ENCODE data around the gene GATA5. TPM values are rescaled to one million over a fixed set of nuclear protein-coding genes. Genes with fewer than 3 reads are reported as not detected.

GATA5 gene
- total and polyA plus RNA-seq, 8 donors = 3.1 to 16.4 (median 9.3) TPM; not detected in 1

- intact Hi-C loops (cut with DNase I; ENCODE audit: low total_unique reads) = no loop called here
- no peak overlapping the region for H3K27ac ChIP-seq
- H3K36me3 ChIP-seq = no peaks in the 10 kb centered on the region
- H3K4me3 ChIP-seq = no peak overlapping the region
- H3K9me3 ChIP-seq = no peaks in the 10 kb centered on the region
- DNase-seq = no peak
- H3K27me3 ChIP-seq = peaks cover 0 to 38% (median 0%) of the 10 kb centered on the region in 3 donors
- 79 to 89% (median 86%) methylated on average over 3 to 21 of the region's 21 CpGs for WGBS, 5 donors
- H3K4me1 ChIP-seq = peaks cover 29 to 62% (median 49%) of the 10 kb centered on the region in 4 donors
- no peak for TF ChIP-seq POLR2AphosphoS5 (IDR thresholded peaks at IDR 0.05)
- TF ChIP-seq POLR2A (IDR thresholded peaks at IDR 0.05) = no peak
- TF ChIP-seq EP300 (IDR thresholded peaks at IDR 0.05) = no peak
- TF ChIP-seq CTCF (IDR thresholded peaks at IDR 0.05) = no peak
Measured at GRCh38 chr20:62425281-62426058, 50.3 kb downstream of the GATA5 start.

- no peak overlapping the region for H3K4me3 ChIP-seq
- no peaks in the 10 kb centered on the region for H3K9me3 ChIP-seq
- H3K27me3 ChIP-seq = peaks cover 0 to 38% (median 0%) of the 10 kb centered on the region in 3 donors
- no peaks in the 10 kb centered on the region for H3K36me3 ChIP-seq
- no peak overlapping the region for H3K27ac ChIP-seq
- peak; percentile 52 to 62 for DNase-seq
- H3K4me1 ChIP-seq = peaks cover 19 to 52% (median 39%) of the 10 kb centered on the region in 4 donors
- intact Hi-C loops (cut with DNase I; ENCODE audit: low total_unique reads) = no loop called here
- TF ChIP-seq EP300 (IDR thresholded peaks at IDR 0.05) (no peak), POLR2A (IDR thresholded peaks at IDR 0.05) (no peak), POLR2AphosphoS5 (IDR thresholded peaks at IDR 0.05) (no peak), CTCF (IDR thresholded peaks at IDR 0.05) (no peak)
- 37 to 57% (median 46%) methylated on average over 20 to 23 of the region's 23 CpGs for WGBS, 5 donors
Measured at GRCh38 chr20:62424249-62425107, 51.3 kb downstream of the GATA5 start.

- no peak for TF ChIP-seq POLR2AphosphoS5 (IDR thresholded peaks at IDR 0.05)
- no peak for TF ChIP-seq EP300 (IDR thresholded peaks at IDR 0.05)
- TF ChIP-seq CTCF (IDR thresholded peaks at IDR 0.05) = no peak
- no peak for TF ChIP-seq POLR2A (IDR thresholded peaks at IDR 0.05)
- WGBS, 5 donors = 40 to 59% (median 57%) methylated on average over 1 to 10 of the region's 10 CpGs
Measured at GRCh38 chr20:62423326-62423706, 52.5 kb downstream of the GATA5 start.

GRCh38 chr20:62422636-62423325, 53.0 kb downstream of the GATA5 start:
- 85 to 90% (median 87%) methylated on average over 17 to 20 of the region's 20 CpGs for WGBS, 5 donors
- DNase-seq = no peak
- no peak overlapping the region for H3K27ac ChIP-seq
- peaks cover 0 to 41% (median 0%) of the 10 kb centered on the region in 3 donors for H3K27me3 ChIP-seq
- H3K4me1 ChIP-seq = peaks cover 2 to 35% (median 22%) of the 10 kb centered on the region in 4 donors
- TF ChIP-seq CTCF (IDR thresholded peaks at IDR 0.05) = no peak
- no peak for TF ChIP-seq EP300 (IDR thresholded peaks at IDR 0.05)
- TF ChIP-seq POLR2AphosphoS5 (IDR thresholded peaks at IDR 0.05) = no peak
- no peak for TF ChIP-seq POLR2A (IDR thresholded peaks at IDR 0.05)
- intact Hi-C loops (cut with DNase I; ENCODE audit: low total_unique reads) = no loop called here
- no peaks in the 10 kb centered on the region for H3K9me3 ChIP-seq
- H3K36me3 ChIP-seq = no peaks in the 10 kb centered on the region
- H3K4me3 ChIP-seq = no peak overlapping the region

More at GRCh38 chr20:62423326-62423706, 52.5 kb downstream of the GATA5 start:
- intact Hi-C loops (cut with DNase I; ENCODE audit: low total_unique reads) = no loop called here
- peak in 1 of 2 donors; percentile 32 for DNase-seq
- H3K4me1 ChIP-seq = peaks cover 7 to 40% (median 27%) of the 10 kb centered on the region in 4 donors
- no peak overlapping the region for H3K4me3 ChIP-seq
- no peak overlapping the region for H3K27ac ChIP-seq
- H3K9me3 ChIP-seq = no peaks in the 10 kb centered on the region
- H3K27me3 ChIP-seq = peaks cover 0 to 41% (median 0%) of the 10 kb centered on the region in 3 donors
- no peaks in the 10 kb centered on the region for H3K36me3 ChIP-seq

Measured in stomach (tissue), 9 donors.